ENCODE data around the gene SERHL2.

The SERHL2 gene

DNA sequence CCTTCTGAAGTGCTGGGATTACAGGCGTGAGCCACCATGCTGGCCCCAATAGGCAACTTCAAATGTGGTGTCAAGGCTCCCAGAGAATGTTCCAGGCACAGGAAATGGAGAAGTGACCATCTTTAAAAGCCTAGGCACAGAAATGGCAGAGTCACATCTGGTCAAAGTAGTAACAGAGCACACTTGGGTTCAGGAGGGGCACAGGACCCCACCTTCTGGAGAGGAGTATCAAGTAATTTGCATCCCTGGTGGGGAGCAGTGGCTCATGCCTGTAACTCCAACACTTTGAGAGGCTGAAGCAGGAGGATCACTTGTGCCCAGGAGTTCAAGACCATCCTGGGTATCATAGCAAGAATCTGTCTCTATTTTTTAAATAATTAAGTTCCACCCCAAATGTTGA, 29.2 kb downstream of the SERHL2 start:
- Histone ChIP-seq H3K27me3 (ENCODE audit: insufficient read depth, poor library complexity, severe bottlenecking) (no peaks in the 10 kb centered on the region), H3K4me1 (ENCODE audit: insufficient read depth, poor library complexity, severe bottlenecking) (no peaks in the 10 kb centered on the region), H3K9me3 (ENCODE audit: severe bottlenecking) (no peaks in the 10 kb centered on the region), H3K4me3 (ENCODE audit: severe bottlenecking) (no peak overlapping the region), H3K27ac (ENCODE audit: poor library complexity, severe bottlenecking) (no peak overlapping the region), H3K36me3 (ENCODE audit: low read depth) (peaks cover 55% of the 10 kb centered on the region)
- ATAC-seq (ENCODE audit: low read depth) (no peak), DNase-seq (ENCODE audit: low spot score) (no peak)
- TF ChIP-seq, protein P1, sequence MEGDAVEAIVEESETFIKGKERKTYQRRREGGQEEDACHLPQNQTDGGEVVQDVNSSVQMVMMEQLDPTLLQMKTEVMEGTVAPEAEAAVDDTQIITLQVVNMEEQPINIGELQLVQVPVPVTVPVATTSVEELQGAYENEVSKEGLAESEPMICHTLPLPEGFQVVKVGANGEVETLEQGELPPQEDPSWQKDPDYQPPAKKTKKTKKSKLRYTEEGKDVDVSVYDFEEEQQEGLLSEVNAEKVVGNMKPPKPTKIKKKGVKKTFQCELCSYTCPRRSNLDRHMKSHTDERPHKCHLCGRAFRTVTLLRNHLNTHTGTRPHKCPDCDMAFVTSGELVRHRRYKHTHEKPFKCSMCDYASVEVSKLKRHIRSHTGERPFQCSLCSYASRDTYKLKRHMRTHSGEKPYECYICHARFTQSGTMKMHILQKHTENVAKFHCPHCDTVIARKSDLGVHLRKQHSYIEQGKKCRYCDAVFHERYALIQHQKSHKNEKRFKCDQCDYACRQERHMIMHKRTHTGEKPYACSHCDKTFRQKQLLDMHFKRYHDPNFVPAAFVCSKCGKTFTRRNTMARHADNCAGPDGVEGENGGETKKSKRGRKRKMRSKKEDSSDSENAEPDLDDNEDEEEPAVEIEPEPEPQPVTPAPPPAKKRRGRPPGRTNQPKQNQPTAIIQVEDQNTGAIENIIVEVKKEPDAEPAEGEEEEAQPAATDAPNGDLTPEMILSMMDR (IDR thresholded peaks at IDR 0.05; ENCODE audit: poor library complexity, severe bottlenecking), result no peak

DNA sequence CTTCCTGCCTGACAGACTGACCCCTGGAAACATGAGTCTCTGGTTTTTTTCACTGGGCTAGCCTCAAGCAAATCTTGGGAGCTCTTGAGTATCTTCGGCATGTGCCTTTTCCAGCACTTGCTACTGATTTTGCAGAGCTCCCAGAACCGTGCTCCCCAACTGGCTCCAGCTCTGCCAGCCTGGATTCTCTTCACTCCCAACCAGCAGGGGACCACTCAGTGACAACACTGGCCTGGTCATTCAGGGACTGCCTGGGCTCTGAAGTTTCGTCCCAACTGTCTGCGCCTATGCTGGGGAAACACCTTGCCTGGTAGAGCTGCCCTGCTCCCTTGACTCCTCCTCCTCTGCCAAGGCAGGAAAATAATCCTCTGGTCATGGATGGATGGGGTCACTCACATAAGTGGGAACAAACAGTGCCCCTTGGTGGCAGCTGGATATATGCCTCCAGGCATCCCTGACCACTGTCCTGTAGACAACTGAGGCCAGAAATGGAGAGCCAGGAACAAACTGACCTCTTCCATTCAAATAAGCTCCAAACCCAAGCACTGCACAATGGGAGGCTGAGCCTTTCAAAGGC, 30.7 kb downstream of the SERHL2 start:
- no peaks in the 10 kb centered on the region for H3K4me1 ChIP-seq (ENCODE audit: insufficient read depth, poor library complexity, severe bottlenecking)
- peaks cover 58% of the 10 kb centered on the region for H3K36me3 ChIP-seq (ENCODE audit: low read depth)
- H3K27ac ChIP-seq (ENCODE audit: poor library complexity, severe bottlenecking), result no peak overlapping the region
- H3K9me3 ChIP-seq (ENCODE audit: severe bottlenecking), result no peaks in the 10 kb centered on the region
- ATAC-seq (ENCODE audit: low read depth) (no peak), DNase-seq (ENCODE audit: low spot score) (no peak)
- no peak overlapping the region for H3K4me3 ChIP-seq (ENCODE audit: severe bottlenecking)
- TF ChIP-seq, protein P1 (IDR thresholded peaks at IDR 0.05; ENCODE audit: poor library complexity, severe bottlenecking), result no peak
- no peaks in the 10 kb centered on the region for H3K27me3 ChIP-seq (ENCODE audit: insufficient read depth, poor library complexity, severe bottlenecking)

DNA sequence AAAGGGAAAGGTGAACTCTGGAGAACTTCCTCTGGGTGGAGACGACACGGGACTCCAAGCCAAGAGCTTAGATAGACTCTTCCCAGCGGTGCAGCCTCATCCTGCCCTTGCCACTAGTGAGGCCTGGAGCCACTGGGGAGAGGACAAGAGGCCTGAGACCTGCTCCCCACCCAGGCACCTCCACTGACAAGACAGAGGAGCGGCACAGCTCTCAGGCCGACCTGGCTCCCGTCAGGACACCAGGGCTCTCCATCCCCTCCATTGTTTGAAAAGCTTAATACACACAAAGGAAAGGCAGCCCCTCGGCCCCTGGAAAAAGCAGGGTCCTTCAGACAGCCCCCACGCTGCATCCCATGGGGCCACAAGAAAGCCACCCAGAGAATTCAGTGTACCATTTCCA, 31.3 kb downstream of the SERHL2 start:
- Histone ChIP-seq H3K9me3 (ENCODE audit: severe bottlenecking) (no peaks in the 10 kb centered on the region), H3K27me3 (ENCODE audit: insufficient read depth, poor library complexity, severe bottlenecking) (no peaks in the 10 kb centered on the region), H3K4me1 (ENCODE audit: insufficient read depth, poor library complexity, severe bottlenecking) (no peaks in the 10 kb centered on the region), H3K36me3 (ENCODE audit: low read depth) (peaks cover 60% of the 10 kb centered on the region), H3K27ac (ENCODE audit: poor library complexity, severe bottlenecking) (no peak overlapping the region), H3K4me3 (ENCODE audit: severe bottlenecking) (no peak overlapping the region)
- ATAC-seq (ENCODE audit: low read depth) (no peak), DNase-seq (ENCODE audit: low spot score) (no peak)
- TF ChIP-seq, protein P1 (IDR thresholded peaks at IDR 0.05; ENCODE audit: poor library complexity, severe bottlenecking), result no peak

DNA sequence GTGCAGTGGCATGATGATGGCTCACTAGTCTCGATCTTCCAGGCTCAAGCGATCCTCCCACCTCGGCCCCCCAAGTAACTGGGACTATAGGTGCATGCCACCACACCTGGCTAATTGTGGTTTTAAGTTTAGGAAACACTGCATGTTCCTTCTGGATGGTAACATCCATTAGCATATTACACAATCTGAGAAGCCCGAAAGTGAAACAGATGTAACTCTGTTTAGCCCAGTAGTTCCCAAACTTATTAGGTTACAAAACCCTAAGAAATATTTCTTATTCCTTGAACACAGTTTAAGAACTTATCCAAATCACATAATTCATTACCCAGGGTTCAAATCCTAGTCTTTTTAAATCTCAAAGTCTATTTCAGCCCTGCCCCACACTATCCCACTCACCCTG, 32.6 kb downstream of the SERHL2 start:
- H3K27ac ChIP-seq (ENCODE audit: poor library complexity, severe bottlenecking), result no peak overlapping the region
- no peak for ATAC-seq (ENCODE audit: low read depth)
- H3K9me3 ChIP-seq (ENCODE audit: severe bottlenecking), result no peaks in the 10 kb centered on the region
- TF ChIP-seq, protein P1 (IDR thresholded peaks at IDR 0.05; ENCODE audit: poor library complexity, severe bottlenecking), result no peak
- H3K36me3 ChIP-seq (ENCODE audit: low read depth), result peaks cover 72% of the 10 kb centered on the region
- no peaks in the 10 kb centered on the region for H3K27me3 ChIP-seq (ENCODE audit: insufficient read depth, poor library complexity, severe bottlenecking)
- DNase-seq (ENCODE audit: low spot score), result no peak
- no peaks in the 10 kb centered on the region for H3K4me1 ChIP-seq (ENCODE audit: insufficient read depth, poor library complexity, severe bottlenecking)
- H3K4me3 ChIP-seq (ENCODE audit: severe bottlenecking), result no peak overlapping the region

DNA sequence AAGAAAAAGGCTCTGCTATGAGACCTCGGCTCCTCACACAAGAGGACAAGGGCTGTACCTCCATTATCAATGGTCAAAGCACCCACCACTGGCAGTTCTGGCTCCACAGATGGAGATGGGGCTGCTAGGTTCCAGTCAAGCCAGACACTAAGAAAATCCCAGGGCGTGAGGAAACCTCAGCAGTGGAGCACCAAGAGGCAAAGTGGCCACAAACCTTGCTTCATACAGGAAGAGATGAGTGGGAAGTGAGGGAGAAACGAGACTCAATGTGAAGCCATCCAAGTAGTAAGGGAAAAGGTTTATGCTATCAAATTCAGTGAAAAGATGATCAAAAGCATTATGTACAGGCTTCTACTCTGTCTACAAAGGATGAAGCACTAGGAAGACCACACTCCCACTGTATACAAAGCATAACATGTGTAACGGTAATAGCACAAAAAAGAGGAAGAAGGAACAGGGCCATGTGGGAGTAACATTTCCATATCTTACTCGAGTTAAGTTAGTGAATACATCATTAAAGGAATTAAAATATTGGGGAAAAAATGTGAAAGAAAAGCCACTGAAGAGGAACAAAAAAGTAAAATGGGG, 33.9 kb downstream of the SERHL2 start:
- H3K9me3 ChIP-seq (ENCODE audit: severe bottlenecking), result no peaks in the 10 kb centered on the region
- TF ChIP-seq, protein P1 (IDR thresholded peaks at IDR 0.05; ENCODE audit: poor library complexity, severe bottlenecking), result no peak
- peaks cover 82% of the 10 kb centered on the region for H3K36me3 ChIP-seq (ENCODE audit: low read depth)
- no peaks in the 10 kb centered on the region for H3K4me1 ChIP-seq (ENCODE audit: insufficient read depth, poor library complexity, severe bottlenecking)
- ATAC-seq (ENCODE audit: low read depth) (no peak), DNase-seq (ENCODE audit: low spot score) (no peak)
- H3K27ac ChIP-seq (ENCODE audit: poor library complexity, severe bottlenecking), result no peak overlapping the region
- H3K4me3 ChIP-seq (ENCODE audit: severe bottlenecking), result no peak overlapping the region
- H3K27me3 ChIP-seq (ENCODE audit: insufficient read depth, poor library complexity, severe bottlenecking), result no peaks in the 10 kb centered on the region
